HCT116 (cell line): ENCODE measurements around the gene NABP2.

Source experiments
- CEBPB ChIP-seq: IDR thresholded peaks from 2 replicates; pipeline ENCODE4 v1.6.1; 2012; ENCODE audit warnings: low read depth
- SIN3A ChIP-seq: IDR thresholded peaks from 2 replicates; pipeline ENCODE4 v1.6.1; 2012; ENCODE audit warnings: low read depth

DNA sequence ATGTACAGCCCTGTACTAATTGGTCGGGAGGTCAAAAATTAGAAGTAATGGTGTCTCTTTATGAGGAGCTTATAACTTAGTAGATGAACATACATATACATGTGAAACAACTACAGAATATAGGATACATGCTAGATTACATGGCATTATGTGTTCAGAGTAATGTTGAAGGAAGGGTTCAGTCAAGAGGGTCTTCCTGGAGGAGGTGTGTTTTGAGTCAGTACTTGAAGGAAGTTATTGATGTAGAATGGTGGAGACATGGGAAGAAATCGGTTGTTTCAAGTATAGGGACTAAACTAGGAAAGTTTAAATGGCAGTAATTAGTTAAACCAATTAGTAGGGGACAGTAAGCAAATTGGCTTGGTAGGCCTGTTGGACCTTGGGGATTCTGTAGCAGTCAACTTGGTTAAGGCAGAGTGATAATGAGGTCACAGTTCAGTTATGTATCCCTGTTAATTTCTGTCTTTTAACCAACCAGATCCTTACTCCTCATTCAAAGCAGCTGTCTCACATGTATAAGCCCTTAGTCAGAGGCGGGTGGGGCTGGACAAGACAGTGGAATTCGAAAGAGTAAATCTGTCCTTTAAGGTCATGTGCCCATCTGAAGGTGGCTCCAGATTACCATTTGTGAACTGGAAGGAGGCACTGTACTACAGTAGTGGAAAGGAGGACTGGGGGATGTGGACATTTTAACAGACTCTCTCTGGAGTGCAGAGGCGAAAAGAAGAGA lies 37.5 kb downstream of the NABP2 start:
- TF ChIP-seq SIN3A: no peak
- no peak for TF ChIP-seq CEBPB
